H1 (cell line): ENCODE results near the gene FRY. TPM values are rescaled to one million over a fixed set of nuclear protein-coding genes. Genes with fewer than 3 reads are reported as not detected.

Source experiments
- CEBPB ChIP-seq: IDR thresholded peaks from 2 replicates; pipeline ENCODE4 v1.6.1; 2012; ENCODE audit warnings: low read depth, low read length
- CREB1 ChIP-seq: IDR thresholded peaks from 2 replicates; pipeline ENCODE4 v1.6.1; 2012; ENCODE audit warnings: inconsistent platforms
- POU5F1 ChIP-seq: IDR thresholded peaks from 2 replicates; pipeline ENCODE4 v1.6.1; 2011; ENCODE audit warnings: low read depth, mild to moderate bottlenecking, low read length, moderate library complexity
- SRF ChIP-seq: IDR thresholded peaks from 2 replicates; pipeline ENCODE4 v1.6.1; 2011; ENCODE audit warnings: mild to moderate bottlenecking, low read depth, low read length, moderate library complexity
- polyA plus RNA-seq, 7 experiments: library from polyadenylated mRNA; depleted of rRNA in 3 of 7; stranded (reverse) in 5 of 7; unstranded in 2 of 7; fragments of >200 nt in 5 of 7; fragments of 200-250 nt in 2 of 7; gene quantifications; 1 replicate in 5 of 7; 2 replicates in 1 of 7; 4 replicates in 1 of 7; pipeline versions ENCODE4 v1.2.1 to v1.2.3, GENCODE V29; 2011 to 2013; ENCODE audit warnings: missing spikeins in 2 of 7, mixed read lengths in 2 of 7
- total RNA-seq: library from RNA; stranded (reverse); fragmentation: NEBNext Ultra II Directional; extraction: Animal tissue kit (Norgen Biotek cat#: 25700); gene quantifications from 2 replicates; pipeline ENCODE4 v1.2.1, GENCODE V29; 2021

Gene FRY
- total and polyA plus RNA-seq, 2 of the 8 experiments (the other 6 are each of a cell fraction or from before 2014, with no cell fraction given) = 4.3 to 9.2 TPM

DNA sequence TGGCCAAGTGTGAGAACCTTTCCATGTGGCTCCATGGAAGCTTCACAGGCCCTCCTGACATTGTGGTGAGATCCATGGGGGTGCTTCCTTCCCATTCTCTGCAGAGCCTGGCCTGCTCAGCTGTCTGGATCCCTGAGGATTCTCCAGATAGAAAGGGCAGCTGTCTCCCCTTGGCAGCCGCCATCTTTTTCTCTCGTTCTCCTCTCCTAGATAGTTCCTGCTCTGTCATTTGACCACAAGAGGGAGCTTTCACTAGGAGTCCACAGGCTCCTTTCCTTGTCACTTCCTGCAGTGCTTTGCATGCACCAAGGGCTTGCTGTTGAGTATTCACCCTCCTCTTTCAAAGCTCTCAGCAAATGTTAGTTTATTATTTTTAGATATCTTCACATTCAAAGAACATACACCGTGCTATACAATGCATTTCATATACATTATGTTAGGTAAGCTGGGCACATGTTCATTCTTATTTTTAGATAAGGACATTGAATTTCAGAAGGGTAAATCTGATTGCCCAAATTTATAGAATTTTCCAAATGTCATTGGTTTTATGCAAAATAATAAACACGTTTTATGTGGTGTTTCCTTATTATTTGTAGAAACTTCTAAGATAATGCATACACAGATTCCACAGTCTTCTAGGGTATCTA lies 133.2 kb downstream of the FRY start (continued):
- no peak for TF ChIP-seq CREB1
- no peak for TF ChIP-seq POU5F1
- TF ChIP-seq CEBPB = no peak
- TF ChIP-seq SRF = no peak
